NCI-H345 treated with DMSO at 0.1 percent for 48 hours (cell line): Measurements from ENCODE around the gene GABRG3.
A peak's percentile ranks its signal among the peaks of the same experiment; 100 is the strongest.

Experiments
- DNase-seq: peaks from one replicate; lab custom pipeline; 2025; ENCODE audit not compliant: unreplicated experiment; lab: John Stamatoyannopoulos, UW

The GABRG3 gene

GRCh38 chr15:26970712-26971210 lies at the start of gene GABRG3:
GABRG3 (plus strand) TSS chr15:26971181.
- no peak for DNase-seq

GRCh38 chr15:26921433-26921832 lies 49.5 kb upstream of the GABRG3 start:
- DNase-seq, result no peak

- DNase-seq, result no peak
Observed at GRCh38 chr15:26926081-26926480, 44.9 kb upstream of the GABRG3 start.

GRCh38 chr15:26928051-26928450 lies 42.9 kb upstream of the GABRG3 start:
- no peak for DNase-seq

GRCh38 chr15:26929588-26929987 lies 41.4 kb upstream of the GABRG3 start:
- no peak for DNase-seq

GRCh38 chr15:26934848-26935247 lies 36.1 kb upstream of the GABRG3 start:
- no peak for DNase-seq

- no peak for DNase-seq
Observed at GRCh38 chr15:26935322-26935721, 35.7 kb upstream of the GABRG3 start.

GRCh38 chr15:26936502-26936901 lies 34.5 kb upstream of the GABRG3 start:
- DNase-seq, result no peak

GRCh38 chr15:26937134-26937533 lies 33.8 kb upstream of the GABRG3 start:
- no peak for DNase-seq

GRCh38 chr15:26939398-26939797 lies 31.6 kb upstream of the GABRG3 start:
- DNase-seq, result no peak

GRCh38 chr15:26941489-26941888 lies 29.5 kb upstream of the GABRG3 start:
- DNase-seq, result no peak

GRCh38 chr15:26943866-26944265 lies 27.1 kb upstream of the GABRG3 start:
- no peak for DNase-seq

GRCh38 chr15:26945046-26945445 lies 25.9 kb upstream of the GABRG3 start:
- DNase-seq, result no peak

- DNase-seq, result no peak
Observed at GRCh38 chr15:26950001-26950400, 21.0 kb upstream of the GABRG3 start.

- DNase-seq, result no peak
Observed at GRCh38 chr15:26954403-26954802, 16.6 kb upstream of the GABRG3 start.

- no peak for DNase-seq
Observed at GRCh38 chr15:26967719-26968269, 3.2 kb upstream of the GABRG3 start.

GRCh38 chr15:26968806-26969205 lies 2.2 kb upstream of the GABRG3 start:
- DNase-seq, result no peak

GRCh38 chr15:26971271-26972018 lies 464 bp downstream of the GABRG3 start:
- DNase-seq, result no peak

GRCh38 chr15:26972636-26973035 lies 1.7 kb downstream of the GABRG3 start:
- DNase-seq, result no peak

GRCh38 chr15:26974120-26974780 lies 3.3 kb downstream of the GABRG3 start:
- DNase-seq, result peak; percentile 39

GRCh38 chr15:26981492-26981891 lies 10.5 kb downstream of the GABRG3 start:
- no peak for DNase-seq

GRCh38 chr15:26983822-26984221 lies 12.8 kb downstream of the GABRG3 start:
- DNase-seq, result no peak
